OCI-LY7 (cell line): ENCODE measurements around the gene LRRC75A.
A peak's percentile ranks its signal among the peaks of the same experiment; 100 is the strongest.

Experiments
- EZH2phosphoT487 ChIP-seq: fragments of 200-600 bp; sonication (generic); IDR thresholded peaks from 2 replicates; pipeline ENCODE4 v1.6.1; 2018; ENCODE audit warnings: low read depth, borderline replicate concordance, mild to moderate bottlenecking, mixed run types, antibody characterized with exemption, low read length, moderate library complexity, mixed read lengths
- TF ChIP-seq, protein P1 (sequence below): fragments of 200-600 bp; sonication (generic); conservative IDR thresholded peaks from 2 replicates; pipeline ENCODE4 v1.5.1; 2014; ENCODE audit warnings: mild to moderate bottlenecking, antibody characterized with exemption, low read length, moderate library complexity, mixed read lengths

DNA sequence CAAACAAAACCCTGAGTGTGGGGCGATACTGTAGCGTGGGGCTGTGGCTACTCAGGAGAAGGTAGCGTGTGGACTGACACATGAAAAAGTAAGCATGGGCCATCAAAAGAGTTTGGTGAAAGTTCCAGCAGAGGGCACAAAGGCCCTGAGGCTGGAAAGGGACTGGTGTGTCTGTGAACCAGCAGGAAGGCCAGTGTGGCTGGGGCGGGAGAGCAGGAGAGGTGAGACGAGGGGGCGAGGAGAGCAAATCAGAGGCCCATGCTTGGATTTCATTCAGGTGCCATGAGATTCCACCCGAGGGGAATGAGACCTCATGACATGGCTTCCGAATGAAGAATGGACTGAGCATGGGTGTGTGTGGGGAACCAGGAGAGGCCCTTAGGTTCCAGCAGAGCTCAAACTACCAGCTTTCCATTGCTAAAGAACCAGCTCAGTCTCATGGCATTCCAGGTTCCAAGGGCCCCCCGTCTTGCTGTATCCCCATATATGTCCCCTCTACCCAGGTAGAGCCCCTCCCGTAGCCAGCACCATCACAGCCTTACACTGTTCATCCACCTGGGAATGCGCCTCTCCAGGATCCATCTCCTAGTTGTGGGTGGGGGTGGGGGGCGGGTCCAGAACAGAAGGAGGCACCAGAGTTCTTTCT is 45.5 kb downstream of the LRRC75A start:
- TF ChIP-seq, protein P1, sequence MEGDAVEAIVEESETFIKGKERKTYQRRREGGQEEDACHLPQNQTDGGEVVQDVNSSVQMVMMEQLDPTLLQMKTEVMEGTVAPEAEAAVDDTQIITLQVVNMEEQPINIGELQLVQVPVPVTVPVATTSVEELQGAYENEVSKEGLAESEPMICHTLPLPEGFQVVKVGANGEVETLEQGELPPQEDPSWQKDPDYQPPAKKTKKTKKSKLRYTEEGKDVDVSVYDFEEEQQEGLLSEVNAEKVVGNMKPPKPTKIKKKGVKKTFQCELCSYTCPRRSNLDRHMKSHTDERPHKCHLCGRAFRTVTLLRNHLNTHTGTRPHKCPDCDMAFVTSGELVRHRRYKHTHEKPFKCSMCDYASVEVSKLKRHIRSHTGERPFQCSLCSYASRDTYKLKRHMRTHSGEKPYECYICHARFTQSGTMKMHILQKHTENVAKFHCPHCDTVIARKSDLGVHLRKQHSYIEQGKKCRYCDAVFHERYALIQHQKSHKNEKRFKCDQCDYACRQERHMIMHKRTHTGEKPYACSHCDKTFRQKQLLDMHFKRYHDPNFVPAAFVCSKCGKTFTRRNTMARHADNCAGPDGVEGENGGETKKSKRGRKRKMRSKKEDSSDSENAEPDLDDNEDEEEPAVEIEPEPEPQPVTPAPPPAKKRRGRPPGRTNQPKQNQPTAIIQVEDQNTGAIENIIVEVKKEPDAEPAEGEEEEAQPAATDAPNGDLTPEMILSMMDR, result 0 out of 2 replicates have a peak, but pooled peaks have one; percentile 28
- TF ChIP-seq EZH2phosphoT487, result no peak
